Measurements from ENCODE around the gene CCDC7.

CCDC7 gene

GRCh38 chr10:32616438-32616837, 170.5 kb downstream of the CCDC7 start:
- no peak for TF ChIP-seq CTCF (conservative IDR thresholded peaks at IDR 0.05; ENCODE audit: control insufficient read depth, insufficient read depth, low read depth, low read length)
- no peak for DNase-seq (ENCODE audit: low read depth)
- H3K4me3 ChIP-seq (ENCODE audit: control insufficient read depth, low read depth, low read length), result no peak overlapping the region

- no peak for DNase-seq (ENCODE audit: low read depth)
- no peak for TF ChIP-seq CTCF (conservative IDR thresholded peaks at IDR 0.05; ENCODE audit: control insufficient read depth, insufficient read depth, low read depth, low read length)
- H3K4me3 ChIP-seq (ENCODE audit: control insufficient read depth, low read depth, low read length), result no peak overlapping the region
Measured at GRCh38 chr10:32618482-32618881, 172.5 kb downstream of the CCDC7 start.

GRCh38 chr10:32621969-32622368, 176.0 kb downstream of the CCDC7 start:
- no peak for TF ChIP-seq CTCF (conservative IDR thresholded peaks at IDR 0.05; ENCODE audit: control insufficient read depth, insufficient read depth, low read depth, low read length)

GRCh38 chr10:32622409-32622808, 176.5 kb downstream of the CCDC7 start:
- no peak for TF ChIP-seq CTCF (conservative IDR thresholded peaks at IDR 0.05; ENCODE audit: control insufficient read depth, insufficient read depth, low read depth, low read length)
- no peak for DNase-seq (ENCODE audit: low read depth)
- no peak overlapping the region for H3K4me3 ChIP-seq (ENCODE audit: control insufficient read depth, low read depth, low read length)

More at GRCh38 chr10:32621969-32622368, 176.0 kb downstream of the CCDC7 start:
- H3K4me3 ChIP-seq (ENCODE audit: control insufficient read depth, low read depth, low read length), result no peak overlapping the region
- no peak for DNase-seq (ENCODE audit: low read depth)

- no peak for TF ChIP-seq CTCF (conservative IDR thresholded peaks at IDR 0.05; ENCODE audit: control insufficient read depth, insufficient read depth, low read depth, low read length)
- no peak overlapping the region for H3K4me3 ChIP-seq (ENCODE audit: control insufficient read depth, low read depth, low read length)
- no peak for DNase-seq (ENCODE audit: low read depth)
Measured at GRCh38 chr10:32627183-32627582, 181.2 kb downstream of the CCDC7 start.

GRCh38 chr10:32629910-32630309, 184.0 kb downstream of the CCDC7 start:
- H3K4me3 ChIP-seq (ENCODE audit: control insufficient read depth, low read depth, low read length), result no peak overlapping the region
- TF ChIP-seq CTCF (conservative IDR thresholded peaks at IDR 0.05; ENCODE audit: control insufficient read depth, insufficient read depth, low read depth, low read length), result no peak
- DNase-seq (ENCODE audit: low read depth), result no peak

GRCh38 chr10:32646535-32646934, 200.6 kb downstream of the CCDC7 start:
- TF ChIP-seq CTCF (conservative IDR thresholded peaks at IDR 0.05; ENCODE audit: control insufficient read depth, insufficient read depth, low read depth, low read length), result no peak
- DNase-seq (ENCODE audit: low read depth), result no peak
- no peak overlapping the region for H3K4me3 ChIP-seq (ENCODE audit: control insufficient read depth, low read depth, low read length)

All from fibroblast of mammary gland (primary cell).